SK-N-SH (cell line): ENCODE measurements around the gene DIAPH1.

Source experiments
- ELF1 ChIP-seq: IDR thresholded peaks from 2 replicates; pipeline ENCODE4 v1.4.0; 2012
- EP300 ChIP-seq, 2 experiments: IDR thresholded peaks; 2 replicates each; pipeline versions ENCODE4 v1.4.0 to v1.6.1; 2012; ENCODE audit warnings: borderline replicate concordance in 1 of 2, low read depth in 1 of 2, low read length in 1 of 2
- NFIC ChIP-seq: IDR thresholded peaks from 2 replicates; pipeline ENCODE4 v1.4.0; 2012; ENCODE audit warnings: borderline replicate concordance
- POLR2AphosphoS5 ChIP-seq: IDR thresholded peaks from 2 replicates; pipeline ENCODE4 v1.6.1; 2012; ENCODE audit warnings: low read depth, low read length
- RAD21 ChIP-seq: IDR thresholded peaks from 2 replicates; pipeline ENCODE4 v1.6.1; 2012; ENCODE audit warnings: mild to moderate bottlenecking, low read length
- RFX5 ChIP-seq: IDR thresholded peaks from 2 replicates; pipeline ENCODE4 v1.6.1; 2012; ENCODE audit warnings: mild to moderate bottlenecking, improper control_type of control experiment, low read length
- SIN3A ChIP-seq: IDR thresholded peaks from 2 replicates; pipeline ENCODE4 v1.6.1; 2012; ENCODE audit warnings: low read depth, mild to moderate bottlenecking, low read length, moderate library complexity, borderline replicate concordance
- SMC3 ChIP-seq: IDR thresholded peaks from 2 replicates; pipeline ENCODE4 v1.6.1; 2012; ENCODE audit warnings: low read depth, low read length, improper control_type of control experiment
- TF ChIP-seq, protein P1 (sequence below): fragments of 150-350 bp; IDR thresholded peaks from 2 replicates; pipeline ENCODE4 v1.6.1; 2016; ENCODE audit warnings: mild to moderate bottlenecking, low read depth, low read length
- TF ChIP-seq, protein P2 (sequence below): fragments of 200-600 bp; sonication (generic); IDR thresholded peaks from 2 replicates; pipeline ENCODE4 v1.6.1; 2017; ENCODE audit warnings: antibody characterized with exemption, mild to moderate bottlenecking, moderate library complexity

DNA sequence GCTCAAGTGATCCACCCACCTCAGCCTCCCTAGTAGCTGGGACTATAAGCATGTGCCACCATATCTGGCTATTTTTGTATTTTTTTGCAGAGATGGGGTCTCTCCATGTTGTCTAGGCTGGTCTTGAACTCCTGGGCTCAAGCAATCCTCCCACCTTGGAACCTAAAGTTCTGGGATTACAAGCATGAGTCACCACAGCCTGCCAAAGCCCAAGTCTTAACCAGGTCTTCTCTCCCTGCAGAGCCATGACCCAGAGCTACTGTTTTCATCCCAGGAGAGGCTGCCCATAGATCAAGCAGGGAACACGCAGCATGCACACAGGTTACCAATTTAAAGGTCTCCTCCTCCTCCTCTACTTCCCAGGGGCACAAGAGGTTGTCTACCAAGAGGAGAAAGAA lies 100.2 kb downstream of the DIAPH1 start:
- TF ChIP-seq SMC3: no peak
- TF ChIP-seq, protein P1, sequence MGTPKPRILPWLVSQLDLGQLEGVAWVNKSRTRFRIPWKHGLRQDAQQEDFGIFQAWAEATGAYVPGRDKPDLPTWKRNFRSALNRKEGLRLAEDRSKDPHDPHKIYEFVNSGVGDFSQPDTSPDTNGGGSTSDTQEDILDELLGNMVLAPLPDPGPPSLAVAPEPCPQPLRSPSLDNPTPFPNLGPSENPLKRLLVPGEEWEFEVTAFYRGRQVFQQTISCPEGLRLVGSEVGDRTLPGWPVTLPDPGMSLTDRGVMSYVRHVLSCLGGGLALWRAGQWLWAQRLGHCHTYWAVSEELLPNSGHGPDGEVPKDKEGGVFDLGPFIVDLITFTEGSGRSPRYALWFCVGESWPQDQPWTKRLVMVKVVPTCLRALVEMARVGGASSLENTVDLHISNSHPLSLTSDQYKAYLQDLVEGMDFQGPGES: no peak
- no peak for TF ChIP-seq POLR2AphosphoS5
- TF ChIP-seq, protein P2, sequence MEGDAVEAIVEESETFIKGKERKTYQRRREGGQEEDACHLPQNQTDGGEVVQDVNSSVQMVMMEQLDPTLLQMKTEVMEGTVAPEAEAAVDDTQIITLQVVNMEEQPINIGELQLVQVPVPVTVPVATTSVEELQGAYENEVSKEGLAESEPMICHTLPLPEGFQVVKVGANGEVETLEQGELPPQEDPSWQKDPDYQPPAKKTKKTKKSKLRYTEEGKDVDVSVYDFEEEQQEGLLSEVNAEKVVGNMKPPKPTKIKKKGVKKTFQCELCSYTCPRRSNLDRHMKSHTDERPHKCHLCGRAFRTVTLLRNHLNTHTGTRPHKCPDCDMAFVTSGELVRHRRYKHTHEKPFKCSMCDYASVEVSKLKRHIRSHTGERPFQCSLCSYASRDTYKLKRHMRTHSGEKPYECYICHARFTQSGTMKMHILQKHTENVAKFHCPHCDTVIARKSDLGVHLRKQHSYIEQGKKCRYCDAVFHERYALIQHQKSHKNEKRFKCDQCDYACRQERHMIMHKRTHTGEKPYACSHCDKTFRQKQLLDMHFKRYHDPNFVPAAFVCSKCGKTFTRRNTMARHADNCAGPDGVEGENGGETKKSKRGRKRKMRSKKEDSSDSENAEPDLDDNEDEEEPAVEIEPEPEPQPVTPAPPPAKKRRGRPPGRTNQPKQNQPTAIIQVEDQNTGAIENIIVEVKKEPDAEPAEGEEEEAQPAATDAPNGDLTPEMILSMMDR: no peak
- TF ChIP-seq RFX5: no peak
- no peak for TF ChIP-seq NFIC
- TF ChIP-seq RAD21: no peak
- TF ChIP-seq EP300 (IDR thresholded peaks at IDR 0.05; ENCODE audit: borderline replicate concordance in 1 of 2, low read depth in 1 of 2, low read length in 1 of 2): no peak
- TF ChIP-seq SIN3A: no peak
- no peak for TF ChIP-seq ELF1
